Measurements from ENCODE around the gene TMEM119. TPM values are rescaled to one million over a fixed set of nuclear protein-coding genes. Genes with fewer than 3 reads are reported as not detected.

Gene TMEM119
- total and polyA plus RNA-seq, 2 experiments from 2014 or later: 0.21 to 0.48 TPM

GRCh38 chr12:108603743-108604142, 5.9 kb upstream of the TMEM119 start:
- no peaks in the 10 kb centered on the region for H3K27me3 ChIP-seq
- no peak for TF ChIP-seq CTCF (IDR thresholded peaks at IDR 0.05; ENCODE audit: low read depth, low read length)
- no peaks in the 10 kb centered on the region for H3K9me3 ChIP-seq (ENCODE audit: low read depth)
- H3K4me3 ChIP-seq: no peak overlapping the region
- no peaks in the 10 kb centered on the region for H3K4me1 ChIP-seq (ENCODE audit: low read depth)
- no peak overlapping the region for H3K27ac ChIP-seq
- H3K36me3 ChIP-seq: no peaks in the 10 kb centered on the region
- no peak for DNase-seq (ENCODE audit: low read depth in 1 of 2, low spot score in 1 of 2)

GRCh38 chr12:108602976-108603704, 5.3 kb upstream of the TMEM119 start:
- H3K4me1 ChIP-seq (ENCODE audit: low read depth): no peaks in the 10 kb centered on the region
- H3K36me3 ChIP-seq: no peaks in the 10 kb centered on the region
- no peaks in the 10 kb centered on the region for H3K27me3 ChIP-seq
- no peaks in the 10 kb centered on the region for H3K9me3 ChIP-seq (ENCODE audit: low read depth)
- H3K27ac ChIP-seq: no peak overlapping the region
- no peak for DNase-seq (ENCODE audit: low read depth in 1 of 2, low spot score in 1 of 2)
- no peak overlapping the region for H3K4me3 ChIP-seq
- TF ChIP-seq CTCF (IDR thresholded peaks at IDR 0.05; ENCODE audit: low read depth, low read length): no peak

- no peak for TF ChIP-seq CTCF (IDR thresholded peaks at IDR 0.05; ENCODE audit: low read depth, low read length)
- Histone ChIP-seq H3K9me3 (ENCODE audit: low read depth) (no peaks in the 10 kb centered on the region), H3K36me3 (no peaks in the 10 kb centered on the region), H3K27me3 (no peaks in the 10 kb centered on the region), H3K4me1 (ENCODE audit: low read depth) (no peaks in the 10 kb centered on the region), H3K27ac (no peak overlapping the region), H3K4me3 (no peak overlapping the region)
- DNase-seq (ENCODE audit: low read depth in 1 of 2, low spot score in 1 of 2): no peak
These were observed 4.4 kb upstream of the TMEM119 start for GRCh38 chr12:108602209-108602705.

- TF ChIP-seq CTCF (IDR thresholded peaks at IDR 0.05; ENCODE audit: low read depth, low read length): no peak
- Histone ChIP-seq H3K9me3 (ENCODE audit: low read depth) (no peaks in the 10 kb centered on the region), H3K4me3 (no peak overlapping the region)
These were observed 2.8 kb upstream of the TMEM119 start for GRCh38 chr12:108600702-108601007.

GRCh38 chr12:108599948-108600701, 2.2 kb upstream of the TMEM119 start:
- H3K4me1 ChIP-seq (ENCODE audit: low read depth): no peaks in the 10 kb centered on the region
- no peaks in the 10 kb centered on the region for H3K27me3 ChIP-seq
- no peak for TF ChIP-seq CTCF (IDR thresholded peaks at IDR 0.05; ENCODE audit: low read depth, low read length)
- no peaks in the 10 kb centered on the region for H3K9me3 ChIP-seq (ENCODE audit: low read depth)
- no peak overlapping the region for H3K4me3 ChIP-seq
- H3K27ac ChIP-seq: no peak overlapping the region
- H3K36me3 ChIP-seq: no peaks in the 10 kb centered on the region
- no peak for DNase-seq (ENCODE audit: low read depth in 1 of 2, low spot score in 1 of 2)

More at GRCh38 chr12:108600702-108601007, 2.8 kb upstream of the TMEM119 start:
- no peak for DNase-seq (ENCODE audit: low read depth in 1 of 2, low spot score in 1 of 2)
- Histone ChIP-seq H3K27me3 (no peaks in the 10 kb centered on the region), H3K27ac (no peak overlapping the region), H3K4me1 (ENCODE audit: low read depth) (no peaks in the 10 kb centered on the region), H3K36me3 (no peaks in the 10 kb centered on the region)
